Thyroid gland (tissue), 4 donors: ENCODE results near the gene LIN7A.

Experiments
- CTCF ChIP-seq, 6 experiments: fragments of 200-600 bp in 3 of 6; fragments of 450-650 bp in 3 of 6; sonication (generic) in 3 of 6; IDR thresholded peaks; one replicate each; pipeline ENCODE4 v1.5.1; 2016 to 2019; ENCODE audit warnings: antibody characterized with exemption in 6 of 6, mild to moderate bottlenecking in 2 of 6, inconsistent platforms in 1 of 6, moderate library complexity in 1 of 6
- POLR2A ChIP-seq, 2 donors: fragments of 450-650 bp; IDR thresholded peaks; one replicate each; pipeline ENCODE4 v1.6.1; 2017; ENCODE audit warnings: antibody characterized with exemption in 2 of 2, mild to moderate bottlenecking in 2 of 2, moderate library complexity in 1 of 2

DNA sequence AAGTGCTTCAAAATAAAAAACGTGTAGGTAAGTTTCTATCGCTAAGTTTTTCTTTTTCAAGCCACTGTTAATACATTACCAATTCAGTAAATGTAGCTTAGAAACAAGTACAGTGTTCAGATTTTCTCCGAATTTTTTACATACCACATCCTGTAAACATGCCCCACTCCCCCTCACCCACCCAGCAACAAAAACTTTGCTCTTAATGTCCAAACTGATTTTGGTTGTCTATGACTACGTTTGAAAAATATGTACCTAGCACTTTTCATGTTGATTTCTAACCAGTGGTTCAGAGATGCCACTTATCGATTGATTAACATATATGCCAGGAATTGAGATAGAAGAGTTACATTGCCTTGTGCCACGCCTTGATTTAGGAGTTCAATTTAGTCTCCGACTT lies 663 bp upstream of the LIN7A start:
- TF ChIP-seq CTCF (IDR thresholded peaks at IDR 0.05): no peak
- no peak for TF ChIP-seq POLR2A (IDR thresholded peaks at IDR 0.05)
